Activated CD8-positive, alpha-beta T cell treated with anti-CD3 and anti-CD28 coated beads for 36 hours (primary cell): ENCODE data around the gene MEIOB. TPM values are rescaled to one million over a fixed set of nuclear protein-coding genes. Genes with fewer than 3 reads are reported as not detected.
"Not testable (repeated sequence)": the region's sequence is repeated elsewhere in the genome, so short reads cannot be mapped to it uniquely, and the experiment has no call there.

Experiments
- ATAC-seq: fragments of 200-7000 bp; cut with Tn5 transposase; one replicate; pipeline ENCODE4 v1.10.0; 2021; ENCODE audit warnings: mild to moderate bottlenecking, moderate library complexity
- CTCF ChIA-PET: fragments of 350-600 bp; sonication (Branson Sonifier 250); formaldehyde crosslinking; loops from one replicate; lab custom pipeline; 2021; ENCODE audit warnings: antibody characterized with exemption; lab: Charles Lee
- POLR2A ChIA-PET: fragments of 350-600 bp; sonication (Branson Sonifier 250); formaldehyde crosslinking; loops from one replicate; lab custom pipeline; 2021; ENCODE audit warnings: antibody characterized with exemption; lab: Charles Lee
- DNase-seq: peaks from one replicate; pipeline ENCODE4 v3.0.0-alpha.2; 2020
- H3K27ac Mint-ChIP-seq: one replicate; pipeline ENCODE4 v1.8.0; 2021; ENCODE audit warnings: mild to moderate bottlenecking, mixed read lengths
- H3K27me3 Mint-ChIP-seq: one replicate; pipeline ENCODE4 v1.8.0; 2021; ENCODE audit warnings: mixed read lengths
- H3K36me3 Mint-ChIP-seq: one replicate; pipeline ENCODE4 v1.8.0; 2021; ENCODE audit warnings: low read depth, mixed read lengths
- H3K4me1 Mint-ChIP-seq: one replicate; pipeline ENCODE4 v1.8.0; 2021; ENCODE audit warnings: low read depth, mixed read lengths
- H3K4me3 Mint-ChIP-seq: one replicate; pipeline ENCODE4 v1.8.0; 2021; ENCODE audit warnings: mild to moderate bottlenecking, moderate library complexity, mixed read lengths
- H3K9me3 Mint-ChIP-seq: one replicate; pipeline ENCODE4 v1.8.0; 2021; ENCODE audit warnings: mixed read lengths
- intact Hi-C: fragments of 100-400 bp; cut with micrococcal nuclease; formaldehyde crosslinking; loops from one replicate; pipeline ENCODE4 v1.10.0; 2022
- total RNA-seq, 2 experiments: library from RNA; stranded (reverse); gene quantifications; one replicate each; pipeline ENCODE4 v1.2.3, GENCODE V29; 2021
- TF ChIP-seq, protein P1 (sequence below): fragments of 200-600 bp; IDR thresholded peaks from one replicate; pipeline ENCODE4 v1.8.0; 2022; ENCODE audit warnings: antibody characterized with exemption, mild to moderate bottlenecking

The MEIOB gene
- total RNA-seq, 2 experiments from 2014 or later, result 0.34 to 0.40 TPM

DNA sequence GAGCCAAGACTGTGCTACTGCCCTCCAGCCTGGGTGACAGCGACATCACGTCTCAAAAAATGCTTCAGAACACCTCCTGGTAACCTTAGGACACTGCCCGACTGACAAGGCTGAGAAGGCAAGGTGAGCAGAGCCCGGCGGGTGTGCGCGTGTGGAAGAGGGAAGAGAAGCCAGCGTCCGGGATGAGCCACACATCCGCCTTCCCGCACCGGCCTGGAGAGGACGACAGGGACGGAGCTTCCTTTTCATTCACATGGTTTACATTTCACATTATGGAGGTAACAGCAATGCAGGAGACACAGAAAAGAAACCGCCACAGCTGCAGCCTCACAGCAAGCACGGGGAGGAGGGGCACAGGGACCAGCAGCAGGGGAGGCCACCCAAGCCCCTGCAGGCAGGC, 61.9 kb downstream of the MEIOB start:
- no peak overlapping the region for H3K4me3 Mint-ChIP-seq
- H3K27ac Mint-ChIP-seq, result no peak overlapping the region
- DNase-seq (no peak), ATAC-seq (no peak)
- CTCF ChIA-PET, result no interaction called here
- no peaks in the 10 kb centered on the region for H3K9me3 Mint-ChIP-seq
- POLR2A ChIA-PET, result interaction anchor here (1.3 kb wide), 1 partner anchor 14 kb away, joined by 3 read pairs; no protein-coding TSS in a partner anchor
- H3K4me1 Mint-ChIP-seq, result peaks cover 13% of the 10 kb centered on the region
- TF ChIP-seq, protein P1, sequence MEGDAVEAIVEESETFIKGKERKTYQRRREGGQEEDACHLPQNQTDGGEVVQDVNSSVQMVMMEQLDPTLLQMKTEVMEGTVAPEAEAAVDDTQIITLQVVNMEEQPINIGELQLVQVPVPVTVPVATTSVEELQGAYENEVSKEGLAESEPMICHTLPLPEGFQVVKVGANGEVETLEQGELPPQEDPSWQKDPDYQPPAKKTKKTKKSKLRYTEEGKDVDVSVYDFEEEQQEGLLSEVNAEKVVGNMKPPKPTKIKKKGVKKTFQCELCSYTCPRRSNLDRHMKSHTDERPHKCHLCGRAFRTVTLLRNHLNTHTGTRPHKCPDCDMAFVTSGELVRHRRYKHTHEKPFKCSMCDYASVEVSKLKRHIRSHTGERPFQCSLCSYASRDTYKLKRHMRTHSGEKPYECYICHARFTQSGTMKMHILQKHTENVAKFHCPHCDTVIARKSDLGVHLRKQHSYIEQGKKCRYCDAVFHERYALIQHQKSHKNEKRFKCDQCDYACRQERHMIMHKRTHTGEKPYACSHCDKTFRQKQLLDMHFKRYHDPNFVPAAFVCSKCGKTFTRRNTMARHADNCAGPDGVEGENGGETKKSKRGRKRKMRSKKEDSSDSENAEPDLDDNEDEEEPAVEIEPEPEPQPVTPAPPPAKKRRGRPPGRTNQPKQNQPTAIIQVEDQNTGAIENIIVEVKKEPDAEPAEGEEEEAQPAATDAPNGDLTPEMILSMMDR, result no peak
- H3K27me3 Mint-ChIP-seq, result no peaks in the 10 kb centered on the region
- peaks cover 16% of the 10 kb centered on the region for H3K36me3 Mint-ChIP-seq
- intact Hi-C loops, result no loop called here

DNA sequence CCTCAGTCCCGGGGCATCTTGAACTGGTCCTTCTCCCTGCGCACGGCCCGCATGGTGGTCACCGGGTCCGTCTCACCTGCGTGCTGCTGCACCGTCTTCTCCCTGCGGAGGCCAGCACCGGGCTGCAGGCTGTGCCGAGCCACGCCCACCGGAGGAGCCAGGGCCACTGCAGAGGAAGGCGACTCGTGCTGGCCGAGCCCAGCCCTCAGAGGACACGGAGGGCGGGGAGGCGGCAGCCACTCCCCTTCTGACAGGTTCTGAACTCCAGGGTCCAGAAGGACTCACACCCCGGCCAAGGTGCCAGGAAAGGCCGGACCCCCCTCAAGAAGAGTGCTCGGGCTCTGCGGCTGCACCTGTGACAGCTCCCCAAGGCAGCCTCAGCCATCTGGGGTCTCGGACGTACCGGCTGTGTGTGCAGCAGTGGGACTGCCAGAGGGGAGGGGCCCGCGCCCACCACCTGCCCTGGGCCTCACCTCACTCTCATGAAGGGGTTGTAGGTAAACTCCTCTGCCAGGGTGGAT, 62.6 kb downstream of the MEIOB start:
- POLR2A ChIA-PET, result no interaction called here

DNA sequence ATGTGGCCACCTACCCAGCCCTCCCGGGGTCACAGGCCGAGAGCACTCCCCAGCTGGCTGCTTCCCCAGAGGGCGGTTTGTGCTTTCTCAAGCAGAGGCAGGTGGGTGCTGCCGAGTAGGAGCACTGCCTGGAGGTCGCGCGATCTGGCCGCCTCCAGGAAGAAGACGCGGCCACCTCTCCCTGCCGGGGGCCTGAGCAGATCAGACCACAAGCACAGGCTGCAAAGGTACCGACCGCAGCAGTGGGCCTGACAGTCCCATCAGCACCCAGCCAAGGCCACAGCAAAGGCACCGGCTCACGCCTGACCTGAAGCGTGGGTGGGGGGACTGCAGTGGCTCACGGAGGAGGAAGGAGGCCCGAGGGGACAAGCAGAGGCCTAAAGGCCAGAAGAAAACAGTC, 63.3 kb downstream of the MEIOB start:
- H3K9me3 Mint-ChIP-seq, result no peaks in the 10 kb centered on the region
- no peak overlapping the region for H3K27ac Mint-ChIP-seq
- peaks cover 13% of the 10 kb centered on the region for H3K4me1 Mint-ChIP-seq
- TF ChIP-seq, protein P1, result no peak
- peaks cover 12% of the 10 kb centered on the region for H3K36me3 Mint-ChIP-seq
- no peak for DNase-seq
- no peak for ATAC-seq
- no peak overlapping the region for H3K4me3 Mint-ChIP-seq
- ChIA-PET POLR2A (no interaction called here), CTCF (interaction anchor here (1.0 kb wide), 1 partner anchor 121 kb away, joined by 3 read pairs; no protein-coding TSS in a partner anchor)
- intact Hi-C loops, result no loop called here
- H3K27me3 Mint-ChIP-seq, result no peaks in the 10 kb centered on the region

More for the DNA sequence above, 62.6 kb downstream of the MEIOB start:
- TF ChIP-seq, protein P1, result no peak
- H3K36me3 Mint-ChIP-seq, result peaks cover 12% of the 10 kb centered on the region
- H3K4me1 Mint-ChIP-seq, result peaks cover 13% of the 10 kb centered on the region
- intact Hi-C loops, result no loop called here
- no peak for ATAC-seq
- no peaks in the 10 kb centered on the region for H3K27me3 Mint-ChIP-seq
- no peaks in the 10 kb centered on the region for H3K9me3 Mint-ChIP-seq
- H3K4me3 Mint-ChIP-seq, result no peak overlapping the region
- H3K27ac Mint-ChIP-seq, result no peak overlapping the region
- DNase-seq, result no peak
- CTCF ChIA-PET, result interaction anchor here (1.0 kb wide), 1 partner anchor 121 kb away, joined by 3 read pairs; no protein-coding TSS in a partner anchor

DNA sequence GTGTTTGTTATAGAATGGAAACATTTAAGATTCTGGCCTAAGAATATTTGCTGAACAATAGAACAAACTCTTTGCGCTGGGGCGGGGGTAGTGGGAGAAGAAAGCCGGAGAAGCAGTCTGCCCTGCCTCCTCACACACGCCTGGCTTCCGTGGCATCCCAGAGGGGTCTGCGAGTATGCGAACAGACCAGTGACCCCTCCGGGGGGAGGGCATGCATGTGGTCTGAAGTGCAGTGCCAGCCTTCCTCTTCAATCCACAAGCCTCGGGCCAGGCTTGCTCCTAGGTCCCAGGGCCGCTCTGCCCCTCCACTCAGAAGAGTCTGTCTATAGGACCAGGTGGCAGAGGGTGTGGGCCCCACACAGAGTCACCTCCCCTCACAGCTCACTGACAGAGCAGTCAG, 64.3 kb downstream of the MEIOB start:
- intact Hi-C loops, result no loop called here
- no peak overlapping the region for H3K27ac Mint-ChIP-seq
- H3K27me3 Mint-ChIP-seq, result no peaks in the 10 kb centered on the region

DNA sequence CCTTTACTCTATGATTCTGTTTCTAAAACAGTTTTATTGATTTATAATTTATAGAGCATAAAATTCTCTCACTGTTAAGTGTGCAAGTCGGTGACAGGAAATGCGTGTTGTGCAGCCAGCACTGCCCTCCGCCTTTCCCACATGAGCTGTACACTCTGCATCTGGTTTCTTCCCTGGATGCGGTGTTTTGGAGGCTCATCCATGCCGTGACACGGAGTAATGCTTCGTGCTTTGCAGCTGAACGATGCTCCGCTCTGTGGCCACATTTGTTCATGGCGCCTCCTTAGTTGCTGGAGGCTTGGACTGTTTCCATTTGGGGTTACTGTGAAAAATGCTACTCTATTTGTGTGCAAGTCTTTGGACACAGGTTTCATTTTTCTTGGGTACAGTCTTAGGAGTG, 71.3 kb downstream of the MEIOB start:
- Mint-ChIP-seq H3K4me1 (no peaks in the 10 kb centered on the region), H3K9me3 (peaks cover 12% of the 10 kb centered on the region), H3K36me3 (peaks cover 6% of the 10 kb centered on the region), H3K4me3 (no peak overlapping the region), H3K27ac (no peak overlapping the region), H3K27me3 (no peaks in the 10 kb centered on the region)
- DNase-seq (no peak), ATAC-seq (no peak)
- TF ChIP-seq, protein P1, result no peak
- intact Hi-C loops, result no loop called here
- ChIA-PET CTCF (no interaction called here), POLR2A (no interaction called here)

More for the DNA sequence above, 64.3 kb downstream of the MEIOB start:
- Mint-ChIP-seq H3K4me1 (peaks cover 3% of the 10 kb centered on the region), H3K36me3 (peaks cover 7% of the 10 kb centered on the region), H3K4me3 (no peak overlapping the region), H3K9me3 (no peaks in the 10 kb centered on the region)
- TF ChIP-seq, protein P1, result no peak
- ChIA-PET POLR2A (no interaction called here), CTCF (no interaction called here)
- DNase-seq, result no peak
- ATAC-seq, result no peak

DNA sequence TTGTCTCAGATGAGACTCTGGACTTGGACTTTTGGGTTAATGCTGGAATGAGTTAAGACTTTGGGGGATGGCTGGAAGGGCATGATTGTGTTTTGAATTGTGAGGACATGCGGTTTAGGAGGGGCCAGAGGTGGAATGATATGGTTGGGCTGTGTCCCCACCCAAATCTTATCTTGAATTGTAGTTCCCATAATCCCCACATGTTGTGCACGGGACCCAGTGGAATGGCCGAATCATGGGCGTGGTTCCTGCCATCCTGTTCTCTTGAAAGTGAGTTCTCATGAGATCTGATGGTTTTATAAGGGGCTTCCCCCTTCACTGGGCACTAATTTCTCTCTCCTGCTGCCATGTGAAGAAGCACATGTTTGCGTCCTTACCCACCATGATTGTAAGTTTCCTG, 72.7 kb downstream of the MEIOB start:
- intact Hi-C loops, ATAC-seq, H3K4me1 Mint-ChIP-seq, DNase-seq, H3K27ac Mint-ChIP-seq, H3K4me3 Mint-ChIP-seq, POLR2A ChIA-PET, H3K36me3 Mint-ChIP-seq, CTCF ChIA-PET, H3K27me3 Mint-ChIP-seq: not testable (repeated sequence)
- H3K9me3 Mint-ChIP-seq, result peaks cover 12% of the 10 kb centered on the region
